SK-N-SH (cell line): Measurements from ENCODE around the gene TP53AIP1. TPM values are rescaled to one million over a fixed set of nuclear protein-coding genes. Genes with fewer than 3 reads are reported as not detected.

Experiments used
- CTCF ChIA-PET: fragments of 300-600, 350-600 bp; formaldehyde crosslinking; extraction: SDS; loops from one replicate; lab custom pipeline; 2021; lab: Yijun Ruan, JAX
- POLR2A ChIA-PET: fragments of 350-600 bp; sonication (Branson Sonifier 250); formaldehyde crosslinking; extraction: SDS; loops from one replicate; lab custom pipeline; 2020; ENCODE audit warnings: antibody characterized with exemption, inconsistent platforms; lab: Yijun Ruan, JAX
- DNase-seq: peaks from one replicate; pipeline ENCODE4 v3.0.0; 2012
- H2AFZ ChIP-seq: fragments of 200-600 bp; sonication (generic); 2 replicates; pipeline ENCODE4 v1.8.1; 2016; ENCODE audit warnings: antibody characterized with exemption, mild to moderate bottlenecking, low read depth
- H3F3A ChIP-seq: fragments of 200-600 bp; sonication (generic); replicated peaks from 2 replicates; pipeline ENCODE3; 2016; ENCODE audit warnings: antibody characterized with exemption, mild to moderate bottlenecking; ENCODE audit not compliant: insufficient read depth
- H3K27ac ChIP-seq, 2 experiments: fragments of 200-500 bp in 1 of 2; fragments of 200-600 bp in 1 of 2; sonication (Bioruptor generic) in 1 of 2; sonication (generic), shearing (Covaris generic) in 1 of 2; 2 replicates each; pipeline versions ENCODE4 v1.5.1 to v1.6.1; 2014 to 2016; ENCODE audit warnings: low read depth in 2 of 2, inconsistent platforms in 1 of 2, low read length in 1 of 2, mild to moderate bottlenecking in 1 of 2, mixed read lengths in 1 of 2
- H3K27me3 ChIP-seq: fragments of 200-600 bp; sonication (generic), shearing (Covaris generic); 2 replicates; pipeline ENCODE4 v1.6.1; 2016; ENCODE audit warnings: mixed run types; ENCODE audit not compliant: insufficient read depth
- H3K36me3 ChIP-seq, 2 experiments: fragments of 200-500 bp in 1 of 2; fragments of 200-600 bp in 1 of 2; sonication (Bioruptor generic) in 1 of 2; sonication (generic) in 1 of 2; replicated peaks in 1 of 2; 2 replicates each; pipeline versions ENCODE3 to v1.5.1; 2014 to 2016; ENCODE audit warnings: low read length in 1 of 2, mild to moderate bottlenecking in 1 of 2; ENCODE audit not compliant: insufficient read depth in 2 of 2, control insufficient read depth in 1 of 2
- H3K4me1 ChIP-seq, 2 experiments: fragments of 200-500 bp in 1 of 2; fragments of 200-600 bp in 1 of 2; sonication (Bioruptor generic) in 1 of 2; sonication (generic), shearing (Covaris generic) in 1 of 2; 2 replicates each; pipeline versions ENCODE4 v1.5.1 to v1.6.1; 2014 to 2016; ENCODE audit warnings: low read depth in 1 of 2, low read length in 1 of 2, mixed run types in 1 of 2; ENCODE audit not compliant: insufficient read depth in 2 of 2, control insufficient read depth in 1 of 2
- H3K4me2 ChIP-seq: fragments of 200-600 bp; sonication (generic), shearing (Covaris generic); 2 replicates; pipeline ENCODE4 v1.6.1; 2017; ENCODE audit warnings: mixed run types
- H3K4me3 ChIP-seq, 2 experiments: fragments of 200-500 bp in 1 of 2; fragments of 200-600 bp in 1 of 2; sonication (Bioruptor generic) in 1 of 2; sonication (generic), shearing (Covaris generic) in 1 of 2; 2 replicates each; pipeline versions ENCODE4 v1.5.1 to v1.8.1; 2014 to 2016; ENCODE audit warnings: low read depth in 2 of 2, inconsistent platforms in 1 of 2, low read length in 1 of 2, mild to moderate bottlenecking in 1 of 2, mixed read lengths in 1 of 2, moderate library complexity in 1 of 2
- H3K79me2 ChIP-seq: fragments of 200-600 bp; sonication (generic); 2 replicates; pipeline ENCODE4 v1.8.1; 2017; ENCODE audit warnings: mild to moderate bottlenecking; ENCODE audit not compliant: insufficient read depth
- H3K9ac ChIP-seq: fragments of 200-600 bp; sonication (generic); 2 replicates; pipeline ENCODE4 v1.6.1; 2017; ENCODE audit warnings: mixed run types
- H3K9me2 ChIP-seq: fragments of 200-600 bp; sonication (generic); 2 replicates; pipeline ENCODE4 v1.6.1; 2017; ENCODE audit warnings: mixed run types
- H3K9me3 ChIP-seq: fragments of 200-600 bp; sonication (generic); 2 replicates; pipeline ENCODE4 v1.6.1; 2017; ENCODE audit warnings: mixed run types, mild to moderate bottlenecking, moderate library complexity
- H4K20me1 ChIP-seq: fragments of 200-600 bp; sonication (generic); 2 replicates; pipeline ENCODE4 v1.6.1; 2017; ENCODE audit warnings: mild to moderate bottlenecking, mixed run types; ENCODE audit not compliant: insufficient read depth
- ELF1 ChIP-seq: IDR thresholded peaks from 2 replicates; pipeline ENCODE4 v1.4.0; 2012
- EP300 ChIP-seq, 2 experiments: IDR thresholded peaks; 2 replicates each; pipeline versions ENCODE4 v1.4.0 to v1.6.1; 2012; ENCODE audit warnings: borderline replicate concordance in 1 of 2, low read depth in 1 of 2, low read length in 1 of 2
- EZH2phosphoT487 ChIP-seq: fragments of 200-600 bp; sonication (generic); IDR thresholded peaks from 2 replicates; pipeline ENCODE4 v1.6.1; 2017; ENCODE audit warnings: low read depth, mixed run types, mild to moderate bottlenecking, antibody characterized with exemption, moderate library complexity, borderline replicate concordance
- FOSL2 ChIP-seq: IDR thresholded peaks from 2 replicates; pipeline ENCODE4 v1.4.0; 2012; ENCODE audit warnings: low read depth, mild to moderate bottlenecking, moderate library complexity, borderline replicate concordance
- GATA2 ChIP-seq: sonication (generic); formaldehyde crosslinking; IDR thresholded peaks from 2 replicates; pipeline ENCODE4 v1.5.0; 2020; ENCODE audit warnings: mild to moderate bottlenecking, missing genetic modification reagents
- IRF3 ChIP-seq: fragments of 150-350 bp; IDR thresholded peaks from 2 replicates; pipeline ENCODE4 v1.6.1; 2016; ENCODE audit warnings: mild to moderate bottlenecking, low read depth, low read length
- MEF2A ChIP-seq: IDR thresholded peaks from 2 replicates; pipeline ENCODE4 v1.4.0; 2012; ENCODE audit warnings: low read depth, borderline replicate concordance
- NFIC ChIP-seq: IDR thresholded peaks from 2 replicates; pipeline ENCODE4 v1.4.0; 2012; ENCODE audit warnings: borderline replicate concordance
- NRF1 ChIP-seq: IDR thresholded peaks from 2 replicates; pipeline ENCODE4 v1.6.1; 2012; ENCODE audit warnings: low read depth, mild to moderate bottlenecking, low read length
- PBX3 ChIP-seq: IDR thresholded peaks from 2 replicates; pipeline ENCODE4; 2012
- RCOR1 ChIP-seq: fragments of 150-350 bp; IDR thresholded peaks from 2 replicates; pipeline ENCODE4 v1.6.1; 2017; ENCODE audit warnings: antibody characterized with exemption, low read length
- RFX5 ChIP-seq: IDR thresholded peaks from 2 replicates; pipeline ENCODE4 v1.6.1; 2012; ENCODE audit warnings: mild to moderate bottlenecking, improper control_type of control experiment, low read length
- SIN3A ChIP-seq: IDR thresholded peaks from 2 replicates; pipeline ENCODE4 v1.6.1; 2012; ENCODE audit warnings: low read depth, mild to moderate bottlenecking, low read length, moderate library complexity, borderline replicate concordance
- SMC3 ChIP-seq: IDR thresholded peaks from 2 replicates; pipeline ENCODE4 v1.6.1; 2012; ENCODE audit warnings: low read depth, low read length, improper control_type of control experiment
- TAF1 ChIP-seq: IDR thresholded peaks from 2 replicates; pipeline ENCODE4 v1.6.1; 2012; ENCODE audit warnings: low read depth, mild to moderate bottlenecking, low read length, moderate library complexity, borderline replicate concordance
- TEAD4 ChIP-seq: IDR thresholded peaks from 2 replicates; pipeline ENCODE4 v1.4.0; 2012; ENCODE audit warnings: mild to moderate bottlenecking, borderline replicate concordance; ENCODE audit not compliant: insufficient read depth
- USF1 ChIP-seq: IDR thresholded peaks from 2 replicates; pipeline ENCODE4 v1.4.0; 2012; ENCODE audit warnings: low read depth, borderline replicate concordance
- USF2 ChIP-seq: fragments of 150-350 bp; IDR thresholded peaks from 2 replicates; pipeline ENCODE4 v1.6.1; 2017; ENCODE audit warnings: antibody characterized with exemption, low read length, low read depth, borderline replicate concordance
- ZBTB33 ChIP-seq: IDR thresholded peaks from 2 replicates; pipeline ENCODE4 v1.4.0; 2012; ENCODE audit warnings: low read depth, borderline replicate concordance
- WGBS: methylation state at CpG from one replicate; pipeline ENCODE4 v1.1.6; 2017; ENCODE audit warnings: low lambda C conversion rate; 5-methylcytosine and 5-hydroxymethylcytosine counted together
- polyA plus RNA-seq, 3 experiments: library from polyadenylated mRNA; depleted of rRNA; stranded (reverse); fragments of >200 nt; gene quantifications; 2 replicates each; pipeline ENCODE4 v1.2.3, GENCODE V29; 2012

Gene TP53AIP1
- polyA plus RNA-seq, 1 of the 3 experiments (the other 2 are of a cell fraction), result 0.05 TPM

- ChIA-PET POLR2A (no interaction called here), CTCF (interaction anchor here (12.3 to 34.0 kb wide), 2 partner anchors 19 to 48 kb away, joined by 113 to 872 read pairs; partner anchors contain the start of gene KCNJ5)
- H3K36me3 ChIP-seq, result no peaks in the 10 kb centered on the region
- H3K4me2 ChIP-seq, result no peak overlapping the region
- no peaks in the 10 kb centered on the region for H3F3A ChIP-seq
- H3K9me2 ChIP-seq, result no peaks in the 10 kb centered on the region
- no peaks in the 10 kb centered on the region for H3K9me3 ChIP-seq
- H4K20me1 ChIP-seq, result no peaks in the 10 kb centered on the region
- H3K4me3 ChIP-seq, result no peak overlapping the region
- H3K4me1 ChIP-seq, result peaks cover 0 to 9% of the 10 kb centered on the region in 2 experiments; a peak in 1 of 4 replicates
- no peak for DNase-seq
- no peak overlapping the region for H3K9ac ChIP-seq
- no peaks in the 10 kb centered on the region for H3K79me2 ChIP-seq
- H2AFZ ChIP-seq, result no peak overlapping the region
- TF ChIP-seq MEF2A (no peak), ZBTB33 (no peak), USF1 (no peak), GATA2 (CRISPR knock-in tag) (no peak), EZH2phosphoT487 (no peak), FOSL2 (no peak), NRF1 (no peak), EP300 (IDR thresholded peaks at IDR 0.05; ENCODE audit: borderline replicate concordance in 1 of 2, low read depth in 1 of 2, low read length in 1 of 2) (no peak), ELF1 (no peak), USF2 (no peak)
- WGBS, result 88% methylated on average over 3 of the region's 9 CpGs
- H3K27ac ChIP-seq, result no peak overlapping the region
- H3K27me3 ChIP-seq, result no peaks in the 10 kb centered on the region
Measured at GRCh38 chr11:128937480-128937879, 5.2 kb downstream of the TP53AIP1 start.

GRCh38 chr11:128936606-128937251, 5.9 kb downstream of the TP53AIP1 start:
- CTCF ChIA-PET, result interaction anchor here (0.7 to 34.0 kb wide), 3 partner anchors 11 to 47 kb away, joined by 3 to 872 read pairs (median 36); partner anchors contain the start of gene KCNJ5
- Histone ChIP-seq H3K9me3 (no peaks in the 10 kb centered on the region), H3K27me3 (no peaks in the 10 kb centered on the region), H3K4me1 (peaks cover 0 to 9% of the 10 kb centered on the region in 2 experiments; a peak in 1 of 4 replicates), H3K36me3 (no peaks in the 10 kb centered on the region), H3K4me2 (no peak overlapping the region), H3K9ac (no peak overlapping the region), H2AFZ (no peak overlapping the region), H3K4me3 (no peak overlapping the region), H3K27ac (no peak overlapping the region), H3F3A (no peaks in the 10 kb centered on the region), H3K9me2 (no peaks in the 10 kb centered on the region), H3K79me2 (no peaks in the 10 kb centered on the region), H4K20me1 (no peaks in the 10 kb centered on the region)
- POLR2A ChIA-PET, result no interaction called here
- 77% methylated on average over 11 of the region's 16 CpGs for WGBS
- no peak for DNase-seq
- TF ChIP-seq NFIC (no peak), RFX5 (no peak), TAF1 (no peak), IRF3 (no peak), NRF1 (no peak), TEAD4 (no peak), EZH2phosphoT487 (no peak), SMC3 (no peak), GATA2 (CRISPR knock-in tag) (no peak), PBX3 (no peak), USF1 (no peak), RCOR1 (no peak), SIN3A (no peak)
